Spleen (tissue), 7 donors: ENCODE results near the gene ACSM2A.

Source experiments
- POLR2A ChIP-seq, 3 donors: fragments of 450-650 bp; IDR thresholded peaks; one replicate each; pipeline ENCODE4 v1.5.1; 2017; ENCODE audit warnings: antibody characterized with exemption in 3 of 3, mild to moderate bottlenecking in 1 of 3
- TF ChIP-seq, protein P1 (sequence below), 11 experiments: fragments of 200-600 bp in 7 of 11; fragments of 450-650 bp in 4 of 11; sonication (generic) in 4 of 11; IDR thresholded peaks in 8 of 11; conservative IDR thresholded peaks in 3 of 11; 1 replicate in 7 of 11; 2 replicates in 4 of 11; pipeline versions ENCODE4 v1.4.0 to v1.8.0; 2016 to 2021; ENCODE audit warnings: antibody characterized with exemption in 11 of 11, inconsistent platforms in 4 of 11, mild to moderate bottlenecking in 1 of 11
- donor health status: DM: no; HTN: no; CAD: no; lungs with moderate emphysema.
- donor health status: DM: no; HTN: no; CAD: no.
- donor health status: DM: no; HTN: no; CAD: no.

DNA sequence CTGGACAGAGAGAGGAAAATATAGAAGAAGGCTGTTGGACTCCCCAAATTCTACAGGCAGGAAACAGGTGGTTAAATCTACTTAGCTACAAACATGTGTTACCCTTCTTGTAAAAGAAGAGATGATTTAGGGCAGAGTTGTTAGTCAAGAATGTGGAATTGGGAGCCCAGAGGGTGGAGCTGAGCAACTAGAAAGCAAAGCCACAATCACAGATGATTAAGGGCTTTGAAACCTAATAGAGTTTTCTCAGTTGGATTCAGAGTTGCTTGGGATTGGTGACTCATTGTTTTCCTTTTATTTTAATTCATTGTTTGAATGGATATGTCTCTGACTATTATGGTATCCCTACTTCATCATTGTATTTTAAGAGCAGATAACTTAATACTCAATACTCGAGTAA lies 35.8 kb upstream of the ACSM2A start:
- TF ChIP-seq, protein P1, sequence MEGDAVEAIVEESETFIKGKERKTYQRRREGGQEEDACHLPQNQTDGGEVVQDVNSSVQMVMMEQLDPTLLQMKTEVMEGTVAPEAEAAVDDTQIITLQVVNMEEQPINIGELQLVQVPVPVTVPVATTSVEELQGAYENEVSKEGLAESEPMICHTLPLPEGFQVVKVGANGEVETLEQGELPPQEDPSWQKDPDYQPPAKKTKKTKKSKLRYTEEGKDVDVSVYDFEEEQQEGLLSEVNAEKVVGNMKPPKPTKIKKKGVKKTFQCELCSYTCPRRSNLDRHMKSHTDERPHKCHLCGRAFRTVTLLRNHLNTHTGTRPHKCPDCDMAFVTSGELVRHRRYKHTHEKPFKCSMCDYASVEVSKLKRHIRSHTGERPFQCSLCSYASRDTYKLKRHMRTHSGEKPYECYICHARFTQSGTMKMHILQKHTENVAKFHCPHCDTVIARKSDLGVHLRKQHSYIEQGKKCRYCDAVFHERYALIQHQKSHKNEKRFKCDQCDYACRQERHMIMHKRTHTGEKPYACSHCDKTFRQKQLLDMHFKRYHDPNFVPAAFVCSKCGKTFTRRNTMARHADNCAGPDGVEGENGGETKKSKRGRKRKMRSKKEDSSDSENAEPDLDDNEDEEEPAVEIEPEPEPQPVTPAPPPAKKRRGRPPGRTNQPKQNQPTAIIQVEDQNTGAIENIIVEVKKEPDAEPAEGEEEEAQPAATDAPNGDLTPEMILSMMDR (IDR thresholded peaks at IDR 0.05 in 8 of 11, conservative IDR thresholded peaks at IDR 0.05 in 3 of 11) = no peak
- TF ChIP-seq POLR2A (IDR thresholded peaks at IDR 0.05) = no peak
